Limb (tissue), 2 donors: ENCODE results near the gene ZBTB20.
"Not testable (repeated sequence)": the region's sequence is repeated elsewhere in the genome, so short reads cannot be mapped to it uniquely, and the experiment has no call there.

Experiments used
- DNase-seq, 2 donors: peaks; one replicate each; pipeline ENCODE4 v3.0.0-alpha.2; 2016; ENCODE audit errors: extremely low spot score in 2 of 2

Gene ZBTB20

GRCh38 chr3:115147329-115148141 lies 447 bp upstream of the ZBTB20 start:
- peak; percentile 98 to 99 for DNase-seq

- peak; percentile 42 to 53 for DNase-seq
Observed at GRCh38 chr3:115146032-115146417, 1.1 kb downstream of the ZBTB20 start.

GRCh38 chr3:115141033-115141757 lies 5.9 kb downstream of the ZBTB20 start:
- DNase-seq: no peak

- no peak for DNase-seq
Observed at GRCh38 chr3:115139072-115139471, 8.0 kb downstream of the ZBTB20 start.

- no peak for DNase-seq
Observed at GRCh38 chr3:115134648-115135347, 12.3 kb downstream of the ZBTB20 start.

GRCh38 chr3:115127208-115127607 lies 19.9 kb downstream of the ZBTB20 start:
- DNase-seq: no peak

GRCh38 chr3:115120597-115120996 lies 26.5 kb downstream of the ZBTB20 start:
- DNase-seq: no peak

GRCh38 chr3:115113367-115113766 lies 33.7 kb downstream of the ZBTB20 start:
- no peak for DNase-seq

- no peak for DNase-seq
Observed at GRCh38 chr3:115111632-115112031, 35.5 kb downstream of the ZBTB20 start.

GRCh38 chr3:115110830-115111229 lies 36.3 kb downstream of the ZBTB20 start:
- DNase-seq: no peak

GRCh38 chr3:115110066-115110465 lies 37.0 kb downstream of the ZBTB20 start:
- DNase-seq: not testable (repeated sequence)

- no peak for DNase-seq
Observed at GRCh38 chr3:115108614-115109013, 38.5 kb downstream of the ZBTB20 start.

GRCh38 chr3:115102046-115102445 lies 45.0 kb downstream of the ZBTB20 start:
- no peak for DNase-seq

- no peak for DNase-seq
Observed at GRCh38 chr3:115100806-115101205, 46.3 kb downstream of the ZBTB20 start.

- DNase-seq: peak; percentile 32 to 62
Observed at GRCh38 chr3:115099986-115100571, 47.0 kb downstream of the ZBTB20 start.

GRCh38 chr3:115099134-115099985 lies 47.7 kb downstream of the ZBTB20 start:
- no peak for DNase-seq

- no peak for DNase-seq
Observed at GRCh38 chr3:115098354-115099073, 48.6 kb downstream of the ZBTB20 start.

GRCh38 chr3:115095236-115095635 lies 51.9 kb downstream of the ZBTB20 start:
- DNase-seq: no peak

GRCh38 chr3:115092220-115092791 lies 54.8 kb downstream of the ZBTB20 start:
- DNase-seq: peak; percentile 55 to 72

GRCh38 chr3:115090712-115091111 lies 56.4 kb downstream of the ZBTB20 start:
- no peak for DNase-seq
